Trophoblast cell (in vitro differentiated cells and primary cell): ENCODE results near the gene RBM7.
A peak's percentile ranks its signal among the peaks of the same experiment; 100 is the strongest.

Source experiments
- DNase-seq, 2 donors: peaks; one replicate each; pipeline ENCODE4 v3.0.0-alpha.2; 2016
- H2AFZ ChIP-seq: 2 replicates; pipeline ENCODE4 v1.6.1; 2013; ENCODE audit warnings: low read length, moderate library complexity, mild to moderate bottlenecking; ENCODE audit not compliant: insufficient read depth, poor library complexity
- H2AK5ac ChIP-seq: 2 replicates; pipeline ENCODE4 v1.6.1; 2013; ENCODE audit warnings: mild to moderate bottlenecking, low read length
- H2BK120ac ChIP-seq: 2 replicates; pipeline ENCODE4 v1.6.1; 2013; ENCODE audit warnings: low read length, mild to moderate bottlenecking, moderate library complexity; ENCODE audit not compliant: insufficient read depth, poor library complexity
- H2BK12ac ChIP-seq: 2 replicates; pipeline ENCODE4 v1.6.1; 2013; ENCODE audit warnings: mild to moderate bottlenecking, low read length, moderate library complexity
- H2BK5ac ChIP-seq: 2 replicates; pipeline ENCODE4 v1.6.1; 2013; ENCODE audit warnings: low read length, low read depth, moderate library complexity, mild to moderate bottlenecking; ENCODE audit not compliant: poor library complexity
- H3K14ac ChIP-seq: 2 replicates; pipeline ENCODE4 v1.6.1; 2013; ENCODE audit warnings: mild to moderate bottlenecking, low read length
- H3K18ac ChIP-seq: 2 replicates; pipeline ENCODE4 v1.6.1; 2013; ENCODE audit warnings: mild to moderate bottlenecking, low read length
- H3K23ac ChIP-seq: 2 replicates; pipeline ENCODE4 v1.6.1; 2013; ENCODE audit warnings: low read length
- H3K27ac ChIP-seq: 2 replicates; pipeline ENCODE4 v1.5.1; 2013; ENCODE audit warnings: low read depth, mild to moderate bottlenecking, inconsistent platforms, low read length, moderate library complexity
- H3K27me3 ChIP-seq: 2 replicates; pipeline ENCODE4 v1.6.1; 2013; ENCODE audit warnings: inconsistent platforms, mild to moderate bottlenecking, low read length, moderate library complexity; ENCODE audit not compliant: insufficient read depth
- H3K36me3 ChIP-seq, 2 experiments: 1 replicate in 1 of 2; 2 replicates in 1 of 2; pipeline ENCODE4 v1.6.1; 2013; ENCODE audit warnings: low read length in 2 of 2, mild to moderate bottlenecking in 2 of 2, moderate library complexity in 1 of 2; ENCODE audit not compliant: insufficient read depth in 2 of 2, control insufficient read depth in 1 of 2
- H3K4ac ChIP-seq: 2 replicates; pipeline ENCODE4 v1.6.1; 2013; ENCODE audit warnings: low read depth, mild to moderate bottlenecking, low read length, moderate library complexity
- H3K4me1 ChIP-seq, 2 experiments: 1 replicate in 1 of 2; 2 replicates in 1 of 2; pipeline ENCODE4 v1.6.1; 2013; ENCODE audit warnings: low read length in 2 of 2, mild to moderate bottlenecking in 2 of 2, moderate library complexity in 1 of 2; ENCODE audit not compliant: insufficient read depth in 2 of 2, control insufficient read depth in 1 of 2
- H3K4me2 ChIP-seq: 2 replicates; pipeline ENCODE4 v1.6.1; 2013; ENCODE audit warnings: inconsistent platforms, mild to moderate bottlenecking, low read length, moderate library complexity
- H3K4me3 ChIP-seq: 2 replicates; pipeline ENCODE4 v1.5.1; 2013; ENCODE audit warnings: mild to moderate bottlenecking, low read depth, low read length, inconsistent platforms
- H3K79me1 ChIP-seq: one replicate; pipeline ENCODE4 v1.6.1; 2013; ENCODE audit warnings: low read length
- H3K79me2 ChIP-seq: 2 replicates; pipeline ENCODE4 v1.6.1; 2013; ENCODE audit warnings: low read length, mild to moderate bottlenecking; ENCODE audit not compliant: control insufficient read depth, insufficient read depth, poor library complexity
- H3K9ac ChIP-seq: 2 replicates; pipeline ENCODE4 v1.6.1; 2013; ENCODE audit warnings: mild to moderate bottlenecking, low read length
- H3K9me3 ChIP-seq: 2 replicates; pipeline ENCODE4 v1.6.1; 2013; ENCODE audit warnings: low read depth, mild to moderate bottlenecking, control low read depth, inconsistent platforms, low read length; ENCODE audit not compliant: insufficient read depth
- H4K12ac ChIP-seq: 2 replicates; pipeline ENCODE4 v1.6.1; 2013; ENCODE audit warnings: low read depth, mild to moderate bottlenecking, low read length, moderate library complexity
- H4K8ac ChIP-seq: 2 replicates; pipeline ENCODE4 v1.6.1; 2013; ENCODE audit warnings: low read depth, mild to moderate bottlenecking, low read length, moderate library complexity
- H4K91ac ChIP-seq: one replicate; pipeline ENCODE4 v1.6.1; 2013; ENCODE audit warnings: low read depth, mild to moderate bottlenecking, low read length, moderate library complexity
- WGBS: extraction: QIAGEN DNeasy Blood & Tissue Kit; methylation state at CpG from one replicate; pipeline ENCODE4 v1.1.7; 2013; ENCODE audit warnings: missing lambda C conversion rate; ENCODE audit not compliant: insufficient read length, insufficient coverage; ENCODE audit errors: extremely low coverage; 5-methylcytosine and 5-hydroxymethylcytosine counted together

The RBM7 gene

DNA sequence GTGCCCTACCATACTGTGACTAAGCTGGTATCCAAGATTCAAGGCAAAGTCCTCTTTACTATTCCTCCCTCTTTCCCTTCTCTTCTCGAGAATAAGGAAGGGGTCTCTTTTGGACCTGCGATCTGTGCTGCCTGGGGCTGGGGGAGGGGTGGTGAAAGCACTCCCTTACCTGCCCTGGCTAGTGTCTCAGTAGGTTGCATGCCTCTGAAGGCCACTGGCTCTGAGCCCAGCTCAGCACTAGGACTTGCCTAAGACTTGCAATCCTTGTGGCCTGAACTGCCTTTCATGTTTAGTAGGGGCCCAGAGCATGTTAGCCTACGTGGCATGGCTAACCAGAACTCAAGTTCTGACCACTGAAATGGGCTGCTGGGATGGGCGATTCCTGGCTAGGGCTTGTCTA, 25.8 kb downstream of the RBM7 start:
- H3K9ac ChIP-seq: no peak overlapping the region

DNA sequence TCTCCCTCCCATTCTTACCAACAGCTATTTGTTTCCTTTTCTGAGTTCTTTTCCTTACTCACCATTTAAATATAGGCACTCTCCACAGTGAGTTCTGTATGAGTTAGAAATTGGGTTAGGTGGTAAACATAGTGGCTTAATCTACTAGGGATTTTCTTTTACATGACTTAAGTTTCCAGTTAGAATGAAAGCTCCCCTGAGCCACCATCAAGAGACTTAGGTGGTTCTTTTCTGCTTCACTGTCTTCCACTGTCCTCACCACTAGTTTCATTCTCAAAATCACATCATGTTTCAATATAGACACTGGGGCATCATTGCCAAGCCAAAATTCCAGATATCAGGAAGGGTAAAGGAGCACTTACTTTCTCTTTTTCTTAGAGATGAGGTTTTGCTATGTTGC, 29.8 kb downstream of the RBM7 start:
- Histone ChIP-seq H3K23ac (no peak overlapping the region), H3K4me2 (no peak overlapping the region), H4K91ac (no peak overlapping the region), H2BK120ac (no peak overlapping the region), H3K9ac (no peak overlapping the region), H2BK12ac (no peak overlapping the region), H4K8ac (no peak overlapping the region), H3K4me1 (peaks cover 2 to 5% of the 10 kb centered on the region in 2 experiments), H3K18ac (no peak overlapping the region), H2AK5ac (no peak overlapping the region), H3K27me3 (no peaks in the 10 kb centered on the region), H2AFZ (no peak overlapping the region), H3K79me1 (no peaks in the 10 kb centered on the region), H3K14ac (no peak overlapping the region), H3K4ac (no peak overlapping the region), H3K27ac (no peak overlapping the region), H3K9me3 (peaks cover 2% of the 10 kb centered on the region), H4K12ac (no peak overlapping the region), H3K36me3 (peaks cover 4 to 6% of the 10 kb centered on the region in 2 experiments), H2BK5ac (no peak overlapping the region), H3K4me3 (no peak overlapping the region), H3K79me2 (no peaks in the 10 kb centered on the region)
- DNase-seq: no peak

More for the DNA sequence above, 25.8 kb downstream of the RBM7 start:
- Histone ChIP-seq H2BK5ac (no peak overlapping the region), H3K27me3 (no peaks in the 10 kb centered on the region), H4K8ac (no peak overlapping the region), H2AFZ (no peak overlapping the region), H3K4me1 (peaks cover 2 to 5% of the 10 kb centered on the region in 2 experiments), H4K91ac (no peak overlapping the region), H3K4ac (no peak overlapping the region), H3K18ac (no peak overlapping the region), H3K4me3 (no peak overlapping the region), H3K9me3 (no peaks in the 10 kb centered on the region), H3K36me3 (peaks cover 3 to 5% of the 10 kb centered on the region in 2 experiments), H2AK5ac (no peak overlapping the region), H2BK120ac (no peak overlapping the region), H3K79me2 (no peaks in the 10 kb centered on the region), H2BK12ac (no peak overlapping the region), H4K12ac (no peak overlapping the region), H3K14ac (no peak overlapping the region), H3K4me2 (no peak overlapping the region), H3K23ac (no peak overlapping the region), H3K27ac (no peak overlapping the region), H3K79me1 (no peaks in the 10 kb centered on the region)
- peak in 1 of 2 donors; percentile 29 for DNase-seq
- no CpG with 5 or more reads among the region's 4 CpGs for WGBS

DNA sequence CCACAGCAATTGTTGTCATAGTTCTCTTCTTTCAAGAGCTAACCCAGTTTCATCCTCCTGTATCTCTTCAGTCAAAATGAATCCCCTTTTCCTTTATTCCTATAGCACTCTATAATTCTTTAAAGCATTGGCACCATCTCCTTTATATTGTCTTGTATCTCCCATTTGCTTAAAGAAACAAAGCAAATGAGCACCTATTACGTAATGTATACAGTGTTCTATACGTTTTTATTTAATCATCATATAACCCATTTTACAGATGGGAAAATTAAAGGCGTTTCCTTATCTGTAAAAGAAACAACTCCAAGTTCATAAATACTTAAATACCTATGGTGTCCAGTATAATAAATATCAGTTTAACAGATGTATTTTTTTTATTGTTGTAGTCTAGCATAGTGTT, 32.4 kb downstream of the RBM7 start:
- DNase-seq: no peak
- Histone ChIP-seq H2AFZ (no peak overlapping the region), H4K12ac (no peak overlapping the region), H2BK12ac (no peak overlapping the region), H3K18ac (no peak overlapping the region), H3K14ac (no peak overlapping the region), H3K9ac (no peak overlapping the region), H3K4me1 (no peaks in the 10 kb centered on the region), H3K27ac (no peak overlapping the region), H2AK5ac (no peak overlapping the region), H2BK5ac (no peak overlapping the region), H3K9me3 (peaks cover 2% of the 10 kb centered on the region), H4K91ac (no peak overlapping the region), H3K79me1 (no peaks in the 10 kb centered on the region), H2BK120ac (no peak overlapping the region), H3K79me2 (no peaks in the 10 kb centered on the region), H3K4ac (no peak overlapping the region), H4K8ac (no peak overlapping the region), H3K27me3 (no peaks in the 10 kb centered on the region), H3K4me2 (no peak overlapping the region), H3K36me3 (peaks cover 0 to 4% of the 10 kb centered on the region in 2 experiments), H3K23ac (no peak overlapping the region), H3K4me3 (no peak overlapping the region)
- no CpG with 5 or more reads among the region's 3 CpGs for WGBS

DNA sequence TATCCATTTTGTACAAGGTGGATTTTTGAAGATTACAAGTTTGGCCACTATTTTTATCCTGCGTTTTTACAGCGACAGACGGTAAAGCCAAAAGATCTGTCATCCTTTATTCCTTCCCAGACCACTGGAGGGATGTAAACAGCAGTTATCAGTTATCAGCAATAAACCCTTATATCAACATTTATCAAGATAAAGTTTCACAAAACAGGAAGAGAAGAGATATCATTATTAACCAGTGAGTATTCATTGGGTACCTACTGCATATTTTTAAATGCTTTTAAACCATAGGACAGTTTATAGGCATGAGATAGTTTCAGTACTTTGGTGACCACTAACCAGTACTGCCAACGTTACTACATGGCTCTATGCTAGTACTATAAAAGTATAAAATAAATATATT, 32.9 kb downstream of the RBM7 start:
- Histone ChIP-seq H3K23ac (no peak overlapping the region), H4K91ac (no peak overlapping the region), H3K18ac (no peak overlapping the region), H2BK12ac (no peak overlapping the region), H2BK5ac (no peak overlapping the region), H3K4me1 (peaks cover under 1% of the 10 kb centered on the region in 2 experiments), H2AFZ (no peak overlapping the region), H3K9ac (no peak overlapping the region), H2AK5ac (no peak overlapping the region), H4K12ac (no peak overlapping the region), H3K27me3 (no peaks in the 10 kb centered on the region), H3K36me3 (peaks cover 0 to 4% of the 10 kb centered on the region in 2 experiments), H2BK120ac (no peak overlapping the region), H3K79me1 (peaks cover under 1% of the 10 kb centered on the region), H4K8ac (no peak overlapping the region), H3K4ac (no peak overlapping the region), H3K4me3 (no peak overlapping the region), H3K4me2 (no peak overlapping the region), H3K14ac (no peak overlapping the region), H3K27ac (no peak overlapping the region), H3K9me3 (peaks cover 2% of the 10 kb centered on the region), H3K79me2 (no peaks in the 10 kb centered on the region)
- no CpG with 5 or more reads among the region's 4 CpGs for WGBS
- DNase-seq: no peak
